K562 (cell line): ENCODE data around the gene KCND3. TPM values are rescaled to one million over a fixed set of nuclear protein-coding genes. Genes with fewer than 3 reads are reported as not detected.

Experiments used
- ADNP ChIP-seq: fragments of 200-800 bp; sonication (Bioruptor generic); IDR thresholded peaks from 2 replicates; pipeline ENCODE4 v1.6.1; 2016; ENCODE audit warnings: missing genetic modification characterization, missing compliant biosample characterization
- ARID1B ChIP-seq: fragments of 450-650 bp; IDR thresholded peaks from 2 replicates; pipeline ENCODE4 v1.6.1; 2016; ENCODE audit warnings: antibody characterized with exemption, mild to moderate bottlenecking, inconsistent platforms
- ARID3B ChIP-seq: fragments of 250-450 bp; sonication (Bioruptor Pico); IDR thresholded peaks from 2 replicates; pipeline ENCODE4 v1.4.0; 2020; ENCODE audit warnings: borderline replicate concordance
- CREM ChIP-seq: IDR thresholded peaks from 2 replicates; pipeline ENCODE4 v1.6.1; 2014; ENCODE audit warnings: antibody characterized with exemption, low read depth
- KDM1A ChIP-seq, 2 experiments: fragments of 450-650 bp; IDR thresholded peaks; 2 replicates each; pipeline ENCODE4 v1.6.1; 2016; ENCODE audit warnings: mild to moderate bottlenecking in 2 of 2
- NFYB ChIP-seq: IDR thresholded peaks from 2 replicates; pipeline ENCODE4 v1.6.1; 2011; ENCODE audit warnings: mild to moderate bottlenecking, moderate library complexity; ENCODE audit not compliant: insufficient read length; ENCODE audit errors: extremely low read depth
- RB1 ChIP-seq: fragments of 450-650 bp; IDR thresholded peaks from 2 replicates; pipeline ENCODE4 v1.6.1; 2017; ENCODE audit warnings: low read depth, mild to moderate bottlenecking
- RBM22 ChIP-seq: fragments of 200-400 bp; formaldehyde crosslinking; IDR thresholded peaks from 2 replicates; pipeline ENCODE4 v1.6.1; 2018; ENCODE audit warnings: low read length, low read depth; ENCODE audit not compliant: poor library complexity, severe bottlenecking
- SAFB ChIP-seq: fragments of 200-400 bp; formaldehyde crosslinking; IDR thresholded peaks from 2 replicates; pipeline ENCODE4 v1.6.1; 2017; ENCODE audit warnings: low read depth, low read length, borderline replicate concordance
- SMAD4 ChIP-seq: fragments of 250-450 bp; sonication (Bioruptor Pico); conservative IDR thresholded peaks from 2 replicates; pipeline ENCODE4 v1.8.0; 2021; ENCODE audit warnings: inconsistent platforms, mild to moderate bottlenecking, moderate library complexity
- SREBF2 ChIP-seq: sonication (generic); formaldehyde crosslinking; IDR thresholded peaks from 2 replicates; pipeline ENCODE4 v1.4.0; 2020; ENCODE audit warnings: mild to moderate bottlenecking, missing genetic modification reagents
- STAT5B ChIP-seq: fragments of 250-450 bp; sonication (Bioruptor Pico); IDR thresholded peaks from 2 replicates; pipeline ENCODE4 v1.8.0; 2021; ENCODE audit warnings: mild to moderate bottlenecking, inconsistent platforms
- TCF15 ChIP-seq: fragments of 250-450 bp; sonication (Bioruptor Pico); IDR thresholded peaks from 2 replicates; pipeline ENCODE4 v1.8.0; 2022; ENCODE audit warnings: moderate library complexity, mild to moderate bottlenecking, inconsistent platforms
- TCF7L2 ChIP-seq: fragments of 150-350 bp; IDR thresholded peaks from 2 replicates; pipeline ENCODE4 v1.6.1; 2016; ENCODE audit warnings: low read depth, mild to moderate bottlenecking, low read length, moderate library complexity
- TEAD1 ChIP-seq, 2 experiments: fragments of 450-650 bp in 1 of 2; sonication (generic) in 1 of 2; formaldehyde crosslinking; IDR thresholded peaks; 2 replicates each; pipeline versions ENCODE4 v1.4.0 to v1.8.0; 2020 to 2022; ENCODE audit warnings: mild to moderate bottlenecking in 2 of 2, missing genetic modification reagents in 1 of 2
- ZBTB7A ChIP-seq: IDR thresholded peaks from 2 replicates; pipeline ENCODE4 v1.6.1; 2011; ENCODE audit warnings: low read depth, mild to moderate bottlenecking, low read length, moderate library complexity, borderline replicate concordance; ENCODE audit not compliant: control insufficient read depth
- ZMIZ1 ChIP-seq, 2 experiments: fragments of 150-350 bp in 1 of 2; IDR thresholded peaks; 2 replicates each; pipeline ENCODE4 v1.6.1; 2012 to 2016; ENCODE audit warnings: low read depth in 2 of 2, low read length in 2 of 2, mild to moderate bottlenecking in 1 of 2, moderate library complexity in 1 of 2
- ZNF143 ChIP-seq: sonication (generic); formaldehyde crosslinking; IDR thresholded peaks from 2 replicates; pipeline ENCODE4 v1.9.0; 2022; ENCODE audit warnings: mild to moderate bottlenecking, missing genetic modification reagents
- ZNF280B ChIP-seq: fragments of 250-450 bp; sonication (Bioruptor Pico); IDR thresholded peaks from 2 replicates; pipeline ENCODE4 v1.5.1; 2021; ENCODE audit warnings: mild to moderate bottlenecking
- ZNF436 ChIP-seq: fragments of 250-450, 450-650 bp; sonication (Bioruptor Pico); formaldehyde crosslinking; IDR thresholded peaks from 2 replicates; pipeline ENCODE4 v1.7.0; 2020; ENCODE audit warnings: mild to moderate bottlenecking
- ZNF584 ChIP-seq: fragments of 200-800 bp; sonication (Bioruptor generic); IDR thresholded peaks from 2 replicates; pipeline ENCODE4 v1.6.1; 2016; ENCODE audit warnings: low read depth, mild to moderate bottlenecking, missing genetic modification characterization, missing compliant biosample characterization
- ZNF707 ChIP-seq: fragments of 250-450 bp; sonication (Bioruptor Pico); conservative IDR thresholded peaks from 2 replicates; pipeline ENCODE4 v1.8.0; 2022; ENCODE audit warnings: inconsistent platforms, mild to moderate bottlenecking, moderate library complexity
- polyA plus RNA-seq, 8 experiments: library from polyadenylated mRNA; depleted of rRNA in 4 of 8; stranded (reverse) in 5 of 8; unstranded in 3 of 8; fragments of >200 nt; fragmentation: Nextera tagmentation in 2 of 8; fragmentation: Illumina TruSeq in 1 of 8; extraction: Ambion mirVana in 2 of 8; extraction: Trizol in 1 of 8; gene quantifications; 2 replicates each; pipeline versions ENCODE4 v1.2.1 to v1.2.3, GENCODE V29; 2011 to 2014; ENCODE audit warnings: inconsistent platforms in 1 of 8, missing spikeins in 1 of 8
- total RNA-seq, 7 experiments: library from RNA; depleted of rRNA in 6 of 7; stranded (reverse); fragments of >200 nt in 6 of 7; fragmentation: Illumina TruSeq in 2 of 7; extraction: Trizol in 2 of 7; gene quantifications; 2 replicates each; pipeline versions ENCODE4 v1.2.1 to v1.2.3, GENCODE V29; 2011 to 2021; ENCODE audit warnings: low replicate concordance in 1 of 7

KCND3 gene
- total and polyA plus RNA-seq, 9 of the 15 experiments (the other 6 are each of a cell fraction or from before 2014, with no cell fraction given) = not detected

GRCh38 chr1:111747282-111747734 lies 242.2 kb downstream of the KCND3 start (continued):
- TF ChIP-seq TCF15 (CRISPR knock-in tag) (no peak), TCF7L2 (no peak), STAT5B (CRISPR knock-in tag) (no peak), RBM22 (no peak), NFYB (no peak), ZMIZ1 (IDR thresholded peaks at IDR 0.05; ENCODE audit: low read depth in 2 of 2, low read length in 2 of 2) (0 out of 4 replicates have a peak, but pooled peaks of 1 of the 2 experiments have one; percentile 12), TEAD1 (CRISPR knock-in tag; IDR thresholded peaks at IDR 0.05) (peak in 1 of 2 experiments; percentile 95; a peak in 2 of 4 replicates), ZNF436 (CRISPR knock-in tag) (no peak), RB1 (0 out of 2 replicates have a peak, but pooled peaks have one; percentile 21), SAFB (no peak), ADNP (tag) (no peak), CREM (peak; percentile 77), ZNF707 (CRISPR knock-in tag) (no peak), ZNF143 (peak; percentile 34; the same call in 1 of the 2 replicates), KDM1A (IDR thresholded peaks at IDR 0.05) (peak; percentile 67 to 79), SMAD4 (CRISPR knock-in tag) (0 out of 2 replicates have a peak, but pooled peaks have one; percentile 43), ARID3B (no peak), SREBF2 (no peak), ZNF584 (CRISPR knock-in tag) (no peak), ZBTB7A (no peak), ARID1B (peak; percentile 39; the same call in 1 of the 2 replicates), ZNF280B (CRISPR knock-in tag) (no peak)
